Natural killer cell treated with Interleukin-12 subunit alpha and Interleukin-12 subunit beta and Interleukin-15 and Interleukin-18, amount 100 ng/mL, for 72 hours (primary cell): ENCODE measurements around the gene MEX3B. TPM values are rescaled to one million over a fixed set of nuclear protein-coding genes. Genes with fewer than 3 reads are reported as not detected.

Source experiments
- ATAC-seq, 2 donors: fragments of 150-1000 bp; cut with Tn5 transposase in 1 of 2; sonication (Bioruptor Pico), chemical (Tn5 transposase) in 1 of 2; 2 replicates each; pipeline ENCODE4 v1.10.0; 2021
- DNase-seq: peaks from one replicate; pipeline ENCODE4 v3.0.0; 2022; ENCODE audit warnings: low spot score
- H3K27ac Mint-ChIP-seq, 2 donors: 1 replicate in 1 of 2; 2 replicates in 1 of 2; pipeline ENCODE4 v1.8.0; 2022; ENCODE audit warnings: mixed read lengths in 2 of 2, mild to moderate bottlenecking in 1 of 2, moderate library complexity in 1 of 2
- H3K27me3 Mint-ChIP-seq, 2 donors: 1 replicate in 1 of 2; 2 replicates in 1 of 2; pipeline ENCODE4 v1.8.0; 2022; ENCODE audit warnings: mixed read lengths in 2 of 2
- H3K36me3 Mint-ChIP-seq: one replicate; pipeline ENCODE4 v1.8.0; 2022; ENCODE audit warnings: mixed read lengths
- H3K4me1 Mint-ChIP-seq, 2 donors: 1 replicate in 1 of 2; 2 replicates in 1 of 2; pipeline ENCODE4 v1.8.0; 2022; ENCODE audit warnings: low read depth in 2 of 2, mixed read lengths in 2 of 2, mild to moderate bottlenecking in 1 of 2
- H3K4me3 Mint-ChIP-seq: one replicate; pipeline ENCODE4 v1.8.0; 2022; ENCODE audit warnings: mixed read lengths
- H3K9me3 Mint-ChIP-seq: 2 replicates; pipeline ENCODE4 v1.8.0; 2022; ENCODE audit warnings: mixed read lengths
- total RNA-seq, 2 donors: library from RNA; stranded (reverse); gene quantifications; one replicate each; pipeline ENCODE4 v1.2.3, GENCODE V29; 2022

Gene MEX3B
- total RNA-seq, 2 donors from 2014 or later: 0.67 to 0.83 TPM

DNA sequence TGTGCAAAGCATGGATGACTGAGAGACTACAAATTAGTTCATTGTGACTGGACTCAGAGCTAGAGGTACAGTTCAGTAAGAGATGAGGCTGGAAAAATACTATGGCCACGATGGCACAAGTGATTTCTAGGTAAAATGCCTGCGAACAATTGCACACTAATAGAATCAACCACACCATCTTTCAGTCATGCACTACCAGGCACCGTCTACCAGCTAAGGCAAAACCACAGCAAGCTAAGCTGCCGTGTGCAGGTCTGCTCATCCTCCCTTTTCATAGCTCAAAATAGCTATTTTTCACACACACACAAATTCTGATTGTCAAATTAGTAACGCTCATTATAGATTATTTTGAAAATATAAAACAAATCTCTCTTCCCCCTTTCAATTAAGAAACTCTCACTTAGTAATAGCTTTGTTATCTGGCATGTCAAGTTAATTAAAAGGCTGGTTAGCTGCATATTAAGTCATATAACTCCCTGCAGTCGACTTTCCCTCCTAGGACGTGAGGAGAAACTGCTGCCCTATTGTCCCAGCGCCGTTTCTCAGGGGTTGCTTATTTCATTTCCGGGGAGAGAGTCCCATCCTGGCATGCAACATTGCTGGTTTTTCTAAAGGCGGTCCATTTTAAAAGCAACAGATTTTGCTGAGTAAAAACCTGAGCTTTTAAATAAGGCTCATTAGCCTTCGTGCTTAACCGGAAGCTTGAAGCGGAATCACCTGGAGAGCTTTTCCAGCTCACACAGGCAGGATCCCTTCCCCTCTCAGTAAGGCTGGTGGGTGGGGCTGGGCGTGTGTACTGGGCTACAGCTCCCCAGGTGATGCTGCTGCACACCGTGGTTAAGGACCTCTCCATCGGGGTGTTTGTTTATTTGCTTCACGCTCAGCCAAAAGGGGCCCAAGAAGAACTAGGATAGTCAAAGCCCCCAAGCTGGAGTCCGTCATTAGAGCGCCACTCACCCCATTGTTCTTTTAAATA is 16.9 kb upstream of the MEX3B start:
- no peak for DNase-seq
- no peak overlapping the region for H3K27ac Mint-ChIP-seq
- no peaks in the 10 kb centered on the region for H3K9me3 Mint-ChIP-seq
- H3K4me1 Mint-ChIP-seq: peaks cover 0 to 4% of the 10 kb centered on the region in 2 donors
- no peak overlapping the region for H3K4me3 Mint-ChIP-seq
- H3K36me3 Mint-ChIP-seq: no peaks in the 10 kb centered on the region
- peaks cover 37 to 55% of the 10 kb centered on the region in 2 donors for H3K27me3 Mint-ChIP-seq
- no peak for ATAC-seq

GRCh38 chr15:82060817-82061216 is 15.0 kb upstream of the MEX3B start:
- Mint-ChIP-seq H3K9me3 (no peaks in the 10 kb centered on the region), H3K27ac (no peak overlapping the region)
- no peak for ATAC-seq

DNA sequence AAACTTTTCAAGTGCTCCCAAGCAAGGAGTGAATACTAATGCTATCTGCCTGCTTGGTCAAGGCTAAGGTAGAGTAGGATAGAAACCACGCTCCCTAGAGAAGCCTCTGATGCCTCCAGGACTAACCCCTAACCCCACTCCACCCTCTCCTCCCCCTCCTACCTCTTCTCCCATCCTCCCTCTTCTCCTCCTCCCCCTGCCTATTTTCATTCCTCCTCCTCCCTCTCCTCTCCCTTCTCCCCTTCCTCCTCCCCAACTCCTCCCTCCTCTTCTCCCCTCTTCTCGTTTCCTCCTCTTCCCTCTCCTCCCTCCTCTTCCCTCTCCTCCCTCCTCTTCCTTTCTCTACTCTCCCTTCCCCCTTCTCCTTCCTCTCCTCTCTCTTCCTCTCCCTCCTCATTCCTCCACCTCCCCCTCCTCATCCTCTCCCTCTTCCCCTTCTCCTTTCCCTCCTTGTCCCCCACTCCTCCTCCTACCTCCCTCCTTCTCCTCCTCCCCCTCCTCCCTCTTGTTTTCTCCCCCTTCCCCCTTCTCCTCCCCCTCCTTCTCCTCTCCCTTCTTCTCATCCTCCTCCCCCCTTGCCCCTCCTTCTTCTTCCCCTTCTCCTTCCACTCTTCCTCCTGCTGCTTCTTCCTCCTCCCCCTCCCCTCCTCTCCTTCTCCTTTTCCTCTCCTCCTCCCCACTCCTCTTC is 12.8 kb upstream of the MEX3B start:
- H3K27ac Mint-ChIP-seq: no peak overlapping the region
- H3K4me1 Mint-ChIP-seq: no peaks in the 10 kb centered on the region
- no peaks in the 10 kb centered on the region for H3K9me3 Mint-ChIP-seq
- DNase-seq (no peak), ATAC-seq (no peak)
- H3K27me3 Mint-ChIP-seq: peaks cover 43 to 52% of the 10 kb centered on the region in 2 donors
- H3K36me3 Mint-ChIP-seq: no peaks in the 10 kb centered on the region
- H3K4me3 Mint-ChIP-seq: no peak overlapping the region

More at GRCh38 chr15:82060817-82061216, 15.0 kb upstream of the MEX3B start:
- no peak overlapping the region for H3K4me3 Mint-ChIP-seq
- H3K4me1 Mint-ChIP-seq: peaks cover 0 to 4% of the 10 kb centered on the region in 2 donors
- peaks cover 41 to 64% of the 10 kb centered on the region in 2 donors for H3K27me3 Mint-ChIP-seq
- DNase-seq: no peak
- H3K36me3 Mint-ChIP-seq: no peaks in the 10 kb centered on the region

- Mint-ChIP-seq H3K27me3 (peaks cover 43 to 52% of the 10 kb centered on the region in 2 donors), H3K9me3 (no peaks in the 10 kb centered on the region), H3K36me3 (no peaks in the 10 kb centered on the region), H3K4me1 (no peaks in the 10 kb centered on the region), H3K4me3 (no peak overlapping the region), H3K27ac (no peak overlapping the region)
- DNase-seq (no peak), ATAC-seq (peak in 1 of 2 donors; percentile 52)
These were observed 12.2 kb upstream of the MEX3B start for GRCh38 chr15:82058026-82058425.

DNA sequence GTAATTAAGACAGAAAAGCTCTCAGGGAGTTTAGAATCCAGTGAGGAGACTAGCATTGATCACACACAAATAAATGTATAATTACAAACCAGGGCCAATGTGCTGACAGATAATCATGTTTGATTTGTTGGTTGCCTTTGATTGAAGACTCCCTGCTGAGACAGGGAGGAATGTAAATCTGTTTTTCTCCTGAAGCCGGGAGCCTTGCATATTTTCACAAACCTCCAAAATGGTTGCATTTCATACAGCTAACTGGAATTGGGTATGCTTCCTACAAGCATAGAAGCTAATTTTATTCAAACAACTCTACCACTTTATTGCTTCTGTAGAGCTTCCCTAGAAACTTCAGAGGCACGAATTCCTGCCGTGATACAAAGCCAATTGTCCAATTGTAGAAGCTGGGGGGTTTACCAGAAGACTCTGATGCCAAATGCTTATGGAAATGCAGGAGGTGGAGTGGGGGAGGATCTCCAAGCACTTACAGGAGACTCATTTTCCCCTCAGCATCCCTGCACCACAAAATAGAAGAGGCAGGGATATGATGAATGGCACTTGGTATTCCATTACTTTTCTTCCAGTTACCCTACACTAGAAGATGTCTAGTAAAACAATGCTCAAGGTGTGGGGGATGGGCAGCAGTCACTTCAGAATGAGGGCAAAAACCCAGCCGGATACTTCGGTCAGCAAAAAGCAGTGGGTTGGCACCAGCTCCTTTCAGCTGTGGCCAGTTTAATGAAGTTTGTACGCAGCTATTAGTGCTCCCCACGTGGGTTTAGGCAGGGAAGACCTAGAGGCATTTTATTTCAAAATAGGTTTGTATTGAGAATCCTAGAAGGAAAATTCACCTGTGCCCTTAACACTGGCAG is 11.4 kb upstream of the MEX3B start:
- peaks cover 37 to 44% of the 10 kb centered on the region in 2 donors for H3K27me3 Mint-ChIP-seq
- H3K4me3 Mint-ChIP-seq: no peak overlapping the region
- H3K27ac Mint-ChIP-seq: no peak overlapping the region
- H3K9me3 Mint-ChIP-seq: no peaks in the 10 kb centered on the region
- H3K4me1 Mint-ChIP-seq: no peaks in the 10 kb centered on the region
- ATAC-seq (no peak), DNase-seq (no peak)
- no peaks in the 10 kb centered on the region for H3K36me3 Mint-ChIP-seq

GRCh38 chr15:82052751-82053150 is 6.9 kb upstream of the MEX3B start:
- no peak for DNase-seq
- peaks cover 0 to under 1% of the 10 kb centered on the region in 2 donors for H3K4me1 Mint-ChIP-seq
- no peak overlapping the region for H3K27ac Mint-ChIP-seq
- ATAC-seq: no peak
- H3K4me3 Mint-ChIP-seq: no peak overlapping the region
- no peaks in the 10 kb centered on the region for H3K9me3 Mint-ChIP-seq
- no peaks in the 10 kb centered on the region for H3K36me3 Mint-ChIP-seq
- peaks cover 17% of the 10 kb centered on the region in 2 donors for H3K27me3 Mint-ChIP-seq

- DNase-seq: no peak
- Mint-ChIP-seq H3K27ac (no peak overlapping the region), H3K36me3 (no peaks in the 10 kb centered on the region), H3K9me3 (no peaks in the 10 kb centered on the region), H3K27me3 (peaks cover 11 to 13% of the 10 kb centered on the region in 2 donors), H3K4me1 (peaks cover 4 to 5% of the 10 kb centered on the region in 2 donors), H3K4me3 (no peak overlapping the region)
- no peak for ATAC-seq
These were observed 5.8 kb upstream of the MEX3B start for GRCh38 chr15:82051664-82052063.

DNA sequence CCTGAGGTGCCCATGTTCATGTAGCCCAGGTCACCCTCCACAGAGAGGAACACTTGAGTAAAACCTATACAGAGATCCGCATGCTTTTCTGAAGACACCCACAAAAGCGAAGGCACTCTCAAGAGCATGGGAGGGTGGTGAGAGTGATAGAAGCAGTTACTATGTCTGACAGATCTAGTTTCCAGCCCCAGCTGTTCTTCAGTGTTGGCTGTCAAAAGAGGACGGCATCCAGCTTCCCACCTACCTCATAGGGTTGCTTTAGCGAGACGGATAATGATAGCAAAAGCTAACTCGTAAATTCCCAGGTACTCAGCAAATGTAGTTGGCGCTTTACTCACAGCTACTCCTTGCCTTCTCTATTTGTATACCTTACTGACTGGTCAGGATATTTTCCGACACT is 3.0 kb upstream of the MEX3B start:
- H3K4me3 Mint-ChIP-seq: peak overlapping the region; percentile 87

GRCh38 chr15:82047453-82048400 is 1.9 kb upstream of the MEX3B start:
- Mint-ChIP-seq H3K4me1 (peaks cover 5 to 15% of the 10 kb centered on the region in 2 donors), H3K27ac (no peak overlapping the region), H3K36me3 (no peaks in the 10 kb centered on the region), H3K9me3 (no peaks in the 10 kb centered on the region), H3K27me3 (peaks cover 4 to 8% of the 10 kb centered on the region in 2 donors), H3K4me3 (peak overlapping the region; percentile 87)
- DNase-seq: no peak
- ATAC-seq: no peak

More for the DNA sequence above, 3.0 kb upstream of the MEX3B start:
- no peak for DNase-seq
- no peak overlapping the region for H3K27ac Mint-ChIP-seq
- H3K36me3 Mint-ChIP-seq: no peaks in the 10 kb centered on the region
- H3K27me3 Mint-ChIP-seq: peaks cover 4 to 8% of the 10 kb centered on the region in 2 donors
- peaks cover 5 to 15% of the 10 kb centered on the region in 2 donors for H3K4me1 Mint-ChIP-seq
- H3K9me3 Mint-ChIP-seq: no peaks in the 10 kb centered on the region
- no peak for ATAC-seq

GRCh38 chr15:82046666-82047452 is 1.0 kb upstream of the MEX3B start:
- DNase-seq (peak; percentile 93), ATAC-seq (peak; percentile 87 to 88)
- peak overlapping the region; percentile 87 for H3K4me3 Mint-ChIP-seq
- H3K36me3 Mint-ChIP-seq: no peaks in the 10 kb centered on the region
- H3K27ac Mint-ChIP-seq: peak overlapping the region; percentile 69 to 73
- H3K27me3 Mint-ChIP-seq: peaks cover 4 to 8% of the 10 kb centered on the region in 2 donors
- no peaks in the 10 kb centered on the region for H3K9me3 Mint-ChIP-seq
- peaks cover 5 to 15% of the 10 kb centered on the region in 2 donors for H3K4me1 Mint-ChIP-seq

DNA sequence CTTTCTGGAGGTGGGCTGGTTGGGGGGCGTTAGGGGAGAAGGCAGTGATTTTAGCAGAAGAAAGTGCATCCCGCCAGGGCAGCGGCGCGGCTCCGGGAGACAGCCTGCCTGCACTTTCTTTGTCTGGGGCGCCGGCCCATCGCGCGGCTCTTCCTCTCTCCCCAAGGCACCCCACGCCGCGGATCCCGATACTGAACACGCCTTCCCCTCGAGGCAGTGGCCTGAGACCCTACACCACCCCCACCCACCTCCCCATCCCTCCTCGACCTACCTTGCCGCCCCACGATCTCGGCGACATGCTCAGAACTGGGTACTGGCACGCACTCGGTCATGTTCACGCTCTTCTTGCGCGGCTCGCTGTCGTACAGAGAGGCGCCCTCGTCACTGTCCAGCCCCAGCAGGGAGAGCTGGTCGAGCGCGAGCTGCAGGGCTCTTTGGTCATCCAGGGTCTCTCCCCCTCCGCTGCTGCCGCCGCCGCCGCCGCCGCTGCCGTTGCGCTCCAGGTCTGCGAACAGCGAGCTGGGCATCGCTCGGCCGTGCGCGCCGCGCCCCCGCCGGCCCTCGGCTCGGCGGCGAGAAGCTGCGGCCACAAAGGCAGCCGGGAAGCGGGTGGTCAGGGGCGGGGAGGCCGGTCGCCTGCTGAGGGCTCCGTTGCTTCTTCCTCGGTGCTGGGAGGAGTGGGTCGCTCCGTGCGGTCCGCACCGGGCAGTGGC is 483 bp downstream of the MEX3B start:
- no peaks in the 10 kb centered on the region for H3K9me3 Mint-ChIP-seq
- H3K4me3 Mint-ChIP-seq: peak overlapping the region; percentile 74
- H3K27me3 Mint-ChIP-seq: peaks cover 0 to 8% of the 10 kb centered on the region in 2 donors
- DNase-seq: no peak
- no peaks in the 10 kb centered on the region for H3K36me3 Mint-ChIP-seq
- no peak for ATAC-seq
- no peak overlapping the region for H3K27ac Mint-ChIP-seq
- H3K4me1 Mint-ChIP-seq: peaks cover 5 to 15% of the 10 kb centered on the region in 2 donors
